ENCODE results near the gene CAMK1D. TPM values are rescaled to one million over a fixed set of nuclear protein-coding genes. Genes with fewer than 3 reads are reported as not detected.

Gene CAMK1D
- total RNA-seq, 2 donors from 2014 or later = 4.8 to 14.5 TPM

DNA sequence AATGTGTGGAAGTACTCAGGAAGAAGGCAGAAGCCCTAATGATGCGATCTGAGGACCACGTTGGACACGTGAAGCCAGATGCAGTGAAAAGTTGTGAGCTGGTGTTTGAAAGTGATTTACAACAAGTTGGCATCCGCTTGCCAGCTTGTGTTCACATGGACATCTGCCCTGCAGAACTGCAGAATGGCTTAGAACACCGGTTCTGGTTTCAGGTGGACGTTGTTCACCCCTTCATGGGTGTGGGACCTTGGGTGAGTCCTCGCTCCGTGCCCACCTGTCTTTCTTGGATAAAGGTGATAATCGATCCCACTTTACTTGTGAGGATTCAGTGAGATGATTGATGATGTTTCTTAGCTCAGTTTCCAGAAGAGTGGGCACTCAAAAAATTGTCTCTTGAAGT, 53.8 kb downstream of the CAMK1D start:
- H3K36me3 ChIP-seq = no peaks in the 10 kb centered on the region
- no peaks in the 10 kb centered on the region for H3K27me3 ChIP-seq (replicated peaks; ENCODE audit: insufficient read depth)
- H3K4me3 ChIP-seq = no peak overlapping the region
- no peak overlapping the region for H3K27ac ChIP-seq
- 85% methylated on average over 9 of the region's 9 CpGs for WGBS
- TF ChIP-seq POLR2AphosphoS5 (IDR thresholded peaks at IDR 0.05) (no peak), POLR2A (IDR thresholded peaks at IDR 0.05) (no peak)
- TF ChIP-seq, protein P1, sequence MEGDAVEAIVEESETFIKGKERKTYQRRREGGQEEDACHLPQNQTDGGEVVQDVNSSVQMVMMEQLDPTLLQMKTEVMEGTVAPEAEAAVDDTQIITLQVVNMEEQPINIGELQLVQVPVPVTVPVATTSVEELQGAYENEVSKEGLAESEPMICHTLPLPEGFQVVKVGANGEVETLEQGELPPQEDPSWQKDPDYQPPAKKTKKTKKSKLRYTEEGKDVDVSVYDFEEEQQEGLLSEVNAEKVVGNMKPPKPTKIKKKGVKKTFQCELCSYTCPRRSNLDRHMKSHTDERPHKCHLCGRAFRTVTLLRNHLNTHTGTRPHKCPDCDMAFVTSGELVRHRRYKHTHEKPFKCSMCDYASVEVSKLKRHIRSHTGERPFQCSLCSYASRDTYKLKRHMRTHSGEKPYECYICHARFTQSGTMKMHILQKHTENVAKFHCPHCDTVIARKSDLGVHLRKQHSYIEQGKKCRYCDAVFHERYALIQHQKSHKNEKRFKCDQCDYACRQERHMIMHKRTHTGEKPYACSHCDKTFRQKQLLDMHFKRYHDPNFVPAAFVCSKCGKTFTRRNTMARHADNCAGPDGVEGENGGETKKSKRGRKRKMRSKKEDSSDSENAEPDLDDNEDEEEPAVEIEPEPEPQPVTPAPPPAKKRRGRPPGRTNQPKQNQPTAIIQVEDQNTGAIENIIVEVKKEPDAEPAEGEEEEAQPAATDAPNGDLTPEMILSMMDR (IDR thresholded peaks at IDR 0.05) = no peak
- H3K9me3 ChIP-seq = no peaks in the 10 kb centered on the region
- H3K4me1 ChIP-seq (replicated peaks) = no peaks in the 10 kb centered on the region
- intact Hi-C loops (cut with DNase I) = loop anchor here (10.0 kb wide), 1 partner anchor 48 kb away; no protein-coding TSS in a partner anchor
- DNase-seq (ENCODE audit: low spot score) = no peak

DNA sequence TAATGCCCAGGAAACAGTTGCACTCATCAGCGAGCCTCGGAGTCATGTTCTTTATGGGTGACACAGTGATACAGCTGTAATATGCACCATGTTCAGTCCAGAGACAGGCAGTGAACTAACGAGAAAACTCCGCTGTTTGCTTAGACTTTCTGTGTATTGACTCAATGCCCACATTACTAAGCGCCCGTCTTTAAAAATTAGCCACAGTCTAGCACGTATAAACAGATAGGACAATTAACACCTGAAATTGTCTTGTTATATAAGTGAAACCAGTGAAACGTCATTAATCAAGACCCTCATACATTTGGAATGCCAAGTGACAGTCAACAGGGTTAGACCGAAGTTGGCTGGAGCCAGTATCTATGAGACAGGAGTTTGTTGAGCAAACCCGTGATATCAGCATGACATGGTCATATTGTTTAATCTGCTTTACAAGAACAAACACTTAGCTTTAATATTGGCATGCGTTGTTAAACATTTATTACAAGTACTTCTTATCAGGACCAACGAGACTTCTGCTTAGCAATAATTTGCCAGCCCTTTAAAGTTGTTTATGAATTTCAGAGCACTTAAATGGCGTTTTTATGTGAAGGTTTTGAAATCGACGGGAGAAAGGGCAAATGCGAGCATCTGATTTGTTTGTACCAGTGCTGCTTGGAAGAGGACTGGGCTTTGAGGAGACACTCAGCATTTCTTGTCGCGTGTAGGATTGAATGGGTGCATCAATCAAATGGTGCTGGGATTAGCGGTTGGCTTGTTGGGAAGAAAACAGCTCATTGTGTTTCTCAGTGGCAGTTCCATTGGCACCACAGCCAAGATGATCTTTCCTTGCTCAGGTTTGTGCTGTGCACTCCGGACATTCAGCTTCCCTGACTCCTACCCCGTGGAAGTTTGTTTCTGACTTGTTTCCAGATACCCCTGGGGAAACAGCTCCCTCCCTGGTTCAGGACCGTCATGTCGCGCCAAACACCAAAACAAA, 56.3 kb downstream of the CAMK1D start:
- WGBS = 33% methylated on average over 24 of the region's 24 CpGs
- H3K27me3 ChIP-seq (replicated peaks; ENCODE audit: insufficient read depth) = no peaks in the 10 kb centered on the region
- no peak overlapping the region for H3K4me3 ChIP-seq
- peak; percentile 60 for DNase-seq (ENCODE audit: low spot score)
- H3K4me1 ChIP-seq (replicated peaks) = no peaks in the 10 kb centered on the region
- H3K9me3 ChIP-seq = no peaks in the 10 kb centered on the region
- TF ChIP-seq, protein P1 (IDR thresholded peaks at IDR 0.05) = no peak
- TF ChIP-seq POLR2AphosphoS5 (IDR thresholded peaks at IDR 0.05) (peak; percentile 87), POLR2A (IDR thresholded peaks at IDR 0.05) (no peak)
- no peaks in the 10 kb centered on the region for H3K36me3 ChIP-seq
- intact Hi-C loops (cut with DNase I) = loop anchor here (10.0 kb wide), 1 partner anchor 51 kb away; no protein-coding TSS in a partner anchor
- H3K27ac ChIP-seq = peak overlapping the region; percentile 43 to 69

DNA sequence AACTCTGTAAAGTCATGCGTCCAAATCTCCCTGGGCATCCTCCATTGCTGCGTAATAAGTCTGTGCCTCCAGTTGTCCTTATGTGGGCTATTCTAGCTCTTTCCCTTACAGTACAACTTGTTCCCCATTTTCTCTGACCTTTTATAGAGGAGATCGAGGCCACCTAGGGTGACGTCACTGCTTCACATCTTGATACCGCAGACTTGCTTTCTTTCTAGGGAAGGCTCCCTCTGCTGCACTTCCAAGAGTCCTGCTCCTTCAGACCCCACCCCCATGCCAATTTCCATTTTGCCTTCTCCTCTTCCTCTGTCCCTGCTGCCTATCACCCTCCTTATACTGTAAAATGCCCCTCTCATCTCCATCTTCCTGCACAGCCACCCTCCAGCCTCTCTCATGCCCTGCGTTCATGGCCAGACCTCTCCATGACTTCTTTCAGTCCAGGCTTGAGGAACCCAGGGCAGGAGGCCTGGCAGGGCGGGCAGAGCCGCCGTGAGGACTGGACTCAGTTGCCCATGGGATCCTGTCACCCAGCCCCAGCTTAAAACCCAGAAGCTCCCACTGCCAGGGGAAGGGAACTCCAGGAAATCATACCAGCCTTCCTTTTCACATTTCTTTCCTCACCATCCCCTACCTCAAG, 57.5 kb downstream of the CAMK1D start:
- intact Hi-C loops (cut with DNase I) = loop anchor here (10.0 kb wide), 1 partner anchor 52 kb away; no protein-coding TSS in a partner anchor
- no peaks in the 10 kb centered on the region for H3K27me3 ChIP-seq (replicated peaks; ENCODE audit: insufficient read depth)
- DNase-seq (ENCODE audit: low spot score) = no peak
- H3K27ac ChIP-seq = peak overlapping the region; percentile 20 to 69
- TF ChIP-seq, protein P1 (IDR thresholded peaks at IDR 0.05) = no peak
- TF ChIP-seq POLR2AphosphoS5 (IDR thresholded peaks at IDR 0.05) = peak; percentile 37
- no peak overlapping the region for H3K4me3 ChIP-seq
- H3K36me3 ChIP-seq = no peaks in the 10 kb centered on the region
- 82% methylated on average over 9 of the region's 9 CpGs for WGBS
- H3K9me3 ChIP-seq = no peaks in the 10 kb centered on the region
- H3K4me1 ChIP-seq (replicated peaks) = no peaks in the 10 kb centered on the region

DNA sequence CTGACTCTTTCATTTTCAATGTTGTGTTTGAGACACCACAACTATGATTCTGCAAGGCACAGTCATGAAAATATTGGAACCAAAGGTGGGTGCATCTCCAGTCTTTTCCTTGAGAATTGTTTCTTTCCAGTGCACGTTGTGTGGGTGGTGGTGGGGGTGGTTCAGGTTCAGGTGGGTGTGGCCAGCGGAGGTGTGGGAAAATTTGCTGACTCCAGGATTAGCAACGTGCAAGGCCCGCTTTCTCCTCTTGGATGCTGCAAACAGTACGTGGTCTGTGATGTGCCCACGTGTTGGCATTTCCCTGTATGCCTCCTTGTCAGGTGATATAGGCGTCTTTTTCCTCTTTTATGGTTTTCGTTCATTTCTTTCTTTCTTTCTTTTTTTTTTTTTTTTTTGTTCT, 59.1 kb downstream of the CAMK1D start:
- Histone ChIP-seq H3K4me1 (replicated peaks) (no peaks in the 10 kb centered on the region), H3K9me3 (no peaks in the 10 kb centered on the region), H3K27me3 (replicated peaks; ENCODE audit: insufficient read depth) (no peaks in the 10 kb centered on the region), H3K27ac (no peak overlapping the region), H3K36me3 (no peaks in the 10 kb centered on the region), H3K4me3 (no peak overlapping the region)
- 95% methylated on average over 8 of the region's 8 CpGs for WGBS
- DNase-seq (ENCODE audit: low spot score) = no peak
- intact Hi-C loops (cut with DNase I) = loop anchor here (10.0 kb wide), 1 partner anchor 54 kb away; no protein-coding TSS in a partner anchor
- no peak for TF ChIP-seq POLR2AphosphoS5 (IDR thresholded peaks at IDR 0.05)
- TF ChIP-seq, protein P1 (IDR thresholded peaks at IDR 0.05) = no peak
- TF ChIP-seq POLR2A (IDR thresholded peaks at IDR 0.05) = no peak
